ENCODE results near the gene AVEN.

DNA sequence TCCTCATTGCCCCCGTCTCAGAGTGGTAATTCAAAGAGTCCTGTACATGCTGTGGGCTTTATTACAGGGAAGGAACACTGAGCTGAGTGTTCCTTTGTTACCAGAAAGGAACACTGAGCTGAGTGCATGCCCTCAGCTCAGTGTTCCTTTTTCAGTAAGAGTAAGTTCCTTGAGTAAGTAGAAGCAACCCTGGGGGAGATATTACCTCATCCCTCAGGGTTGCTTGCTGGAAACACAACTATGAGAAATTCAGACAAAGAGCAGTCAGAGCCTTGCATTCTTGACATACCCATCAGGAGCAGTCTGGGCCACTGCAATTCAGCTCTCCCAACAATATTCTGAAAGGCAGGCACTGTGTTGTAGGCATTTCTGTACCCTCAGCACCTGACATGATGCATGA lies 53.7 kb downstream of the AVEN start:
- TF ChIP-seq CEBPB (IDR thresholded peaks at IDR 0.05) (no peak), POLR2A (IDR thresholded peaks at IDR 0.05; ENCODE audit: low read length) (no peak), HDAC2 (IDR thresholded peaks at IDR 0.05) (no peak), EP300 (IDR thresholded peaks at IDR 0.05) (no peak), SMC3 (IDR thresholded peaks at IDR 0.05) (no peak), RCOR1 (IDR thresholded peaks at IDR 0.05; ENCODE audit: low read depth, low read length) (no peak), RFX5 (IDR thresholded peaks at IDR 0.05) (no peak), KDM1A (IDR thresholded peaks at IDR 0.05; ENCODE audit: low read depth) (no peak), JUNB (IDR thresholded peaks at IDR 0.05) (no peak), HOXA7 (CRISPR knock-in tag; IDR thresholded peaks at IDR 0.05) (no peak)
- TF ChIP-seq, protein P1, sequence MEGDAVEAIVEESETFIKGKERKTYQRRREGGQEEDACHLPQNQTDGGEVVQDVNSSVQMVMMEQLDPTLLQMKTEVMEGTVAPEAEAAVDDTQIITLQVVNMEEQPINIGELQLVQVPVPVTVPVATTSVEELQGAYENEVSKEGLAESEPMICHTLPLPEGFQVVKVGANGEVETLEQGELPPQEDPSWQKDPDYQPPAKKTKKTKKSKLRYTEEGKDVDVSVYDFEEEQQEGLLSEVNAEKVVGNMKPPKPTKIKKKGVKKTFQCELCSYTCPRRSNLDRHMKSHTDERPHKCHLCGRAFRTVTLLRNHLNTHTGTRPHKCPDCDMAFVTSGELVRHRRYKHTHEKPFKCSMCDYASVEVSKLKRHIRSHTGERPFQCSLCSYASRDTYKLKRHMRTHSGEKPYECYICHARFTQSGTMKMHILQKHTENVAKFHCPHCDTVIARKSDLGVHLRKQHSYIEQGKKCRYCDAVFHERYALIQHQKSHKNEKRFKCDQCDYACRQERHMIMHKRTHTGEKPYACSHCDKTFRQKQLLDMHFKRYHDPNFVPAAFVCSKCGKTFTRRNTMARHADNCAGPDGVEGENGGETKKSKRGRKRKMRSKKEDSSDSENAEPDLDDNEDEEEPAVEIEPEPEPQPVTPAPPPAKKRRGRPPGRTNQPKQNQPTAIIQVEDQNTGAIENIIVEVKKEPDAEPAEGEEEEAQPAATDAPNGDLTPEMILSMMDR (IDR thresholded peaks at IDR 0.05) = no peak
- TF ChIP-seq, protein P2, sequence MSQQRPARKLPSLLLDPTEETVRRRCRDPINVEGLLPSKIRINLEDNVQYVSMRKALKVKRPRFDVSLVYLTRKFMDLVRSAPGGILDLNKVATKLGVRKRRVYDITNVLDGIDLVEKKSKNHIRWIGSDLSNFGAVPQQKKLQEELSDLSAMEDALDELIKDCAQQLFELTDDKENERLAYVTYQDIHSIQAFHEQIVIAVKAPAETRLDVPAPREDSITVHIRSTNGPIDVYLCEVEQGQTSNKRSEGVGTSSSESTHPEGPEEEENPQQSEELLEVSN (IDR thresholded peaks at IDR 0.05; ENCODE audit: borderline replicate concordance, low read depth) = no peak
- TF ChIP-seq, protein P3, sequence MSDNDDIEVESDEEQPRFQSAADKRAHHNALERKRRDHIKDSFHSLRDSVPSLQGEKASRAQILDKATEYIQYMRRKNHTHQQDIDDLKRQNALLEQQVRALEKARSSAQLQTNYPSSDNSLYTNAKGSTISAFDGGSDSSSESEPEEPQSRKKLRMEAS (IDR thresholded peaks at IDR 0.05) = no peak
- TF ChIP-seq, protein P4, sequence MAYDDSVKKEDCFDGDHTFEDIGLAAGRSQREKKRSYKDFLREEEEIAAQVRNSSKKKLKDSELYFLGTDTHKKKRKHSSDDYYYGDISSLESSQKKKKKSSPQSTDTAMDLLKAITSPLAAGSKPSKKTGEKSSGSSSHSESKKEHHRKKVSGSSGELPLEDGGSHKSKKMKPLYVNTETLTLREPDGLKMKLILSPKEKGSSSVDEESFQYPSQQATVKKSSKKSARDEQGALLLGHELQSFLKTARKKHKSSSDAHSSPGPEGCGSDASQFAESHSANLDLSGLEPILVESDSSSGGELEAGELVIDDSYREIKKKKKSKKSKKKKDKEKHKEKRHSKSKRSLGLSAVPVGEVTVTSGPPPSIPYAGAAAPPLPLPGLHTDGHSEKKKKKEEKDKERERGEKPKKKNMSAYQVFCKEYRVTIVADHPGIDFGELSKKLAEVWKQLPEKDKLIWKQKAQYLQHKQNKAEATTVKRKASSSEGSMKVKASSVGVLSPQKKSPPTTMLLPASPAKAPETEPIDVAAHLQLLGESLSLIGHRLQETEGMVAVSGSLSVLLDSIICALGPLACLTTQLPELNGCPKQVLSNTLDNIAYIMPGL (CRISPR knock-in tag; IDR thresholded peaks at IDR 0.05; ENCODE audit: borderline replicate concordance) = no peak

Data from A549 (cell line).